Measurements from ENCODE around the gene REC8. TPM values are rescaled to one million over a fixed set of nuclear protein-coding genes. Genes with fewer than 3 reads are reported as not detected.

REC8 gene
- total and polyA plus RNA-seq, 2 of the 13 experiments (the other 11 are each of a cell fraction or from before 2014, with no cell fraction given) = 3.4 to 14.7 TPM

- TF ChIP-seq ZNF160 (CRISPR knock-in tag; IDR thresholded peaks at IDR 0.05) (no peak), ARID2 (CRISPR knock-in tag; IDR thresholded peaks at IDR 0.05; ENCODE audit: borderline replicate concordance) (0 out of 2 replicates have a peak, but pooled peaks have one; percentile 83), SRF (IDR thresholded peaks at IDR 0.05; ENCODE audit: low read depth, low read length) (peak; percentile 63; the same call in 1 of the 2 replicates), FOXO4 (CRISPR knock-in tag; conservative IDR thresholded peaks at IDR 0.05) (no peak), TRIM22 (IDR thresholded peaks at IDR 0.05) (no peak), REST (IDR thresholded peaks at IDR 0.05; ENCODE audit: borderline replicate concordance in 1 of 2, low read depth in 1 of 2, low read length in 2 of 2) (no peak), GMEB2 (CRISPR knock-in tag; IDR thresholded peaks at IDR 0.05; ENCODE audit: low read depth) (peak; percentile 57; the same call in 1 of the 2 replicates), ZNF205 (CRISPR knock-in tag; IDR thresholded peaks at IDR 0.05) (peak; percentile 82; the same call in 1 of the 2 replicates), ZNF530 (CRISPR knock-in tag; IDR thresholded peaks at IDR 0.05; ENCODE audit: low read depth) (no peak), ZNF839 (CRISPR knock-in tag; IDR thresholded peaks at IDR 0.05; ENCODE audit: borderline replicate concordance) (no peak; the same call in 1 of the 2 replicates), ZNF670 (CRISPR knock-in tag; IDR thresholded peaks at IDR 0.05; ENCODE audit: borderline replicate concordance) (no peak), ZNF275 (CRISPR knock-in tag; IDR thresholded peaks at IDR 0.05; ENCODE audit: borderline replicate concordance) (peak; percentile 85), IRF1 (CRISPR knock-in tag; IDR thresholded peaks at IDR 0.05; ENCODE audit: low read depth) (no peak)
Observed at GRCh38 chr14:24146978-24147760, 24.7 kb upstream of the REC8 start, which contains the start of gene RNF31 (continued).

Data from HepG2 (cell line).